ENCODE data around the gene CTDSPL2.

DNA sequence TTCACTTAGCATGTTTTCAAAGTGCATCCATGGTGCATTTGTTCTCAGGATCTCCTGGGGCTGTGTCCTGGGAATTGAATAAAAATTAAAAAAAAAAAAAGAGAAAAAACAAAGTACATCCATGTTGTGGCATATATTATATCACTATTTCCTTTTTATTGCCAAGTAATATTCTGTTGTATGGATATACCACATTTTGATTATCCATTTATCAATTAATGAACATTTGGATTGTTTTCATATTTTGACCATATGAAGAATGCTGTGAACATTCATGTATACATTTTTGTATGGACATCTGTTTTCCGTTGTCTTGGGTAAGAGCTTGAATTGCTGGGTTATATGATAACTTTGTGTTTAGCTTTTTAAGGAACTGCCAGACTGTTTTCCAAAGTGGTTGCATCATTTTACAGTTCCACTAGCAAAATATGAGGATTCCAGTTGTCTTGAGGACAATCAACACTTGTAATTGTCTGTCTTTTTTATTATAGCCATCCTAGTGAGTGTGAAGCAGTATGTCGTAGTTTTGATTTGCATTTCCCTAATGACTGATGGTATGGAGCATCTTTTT, 44.5 kb downstream of the CTDSPL2 start:
- TF ChIP-seq POLR2A (IDR thresholded peaks at IDR 0.05; ENCODE audit: low read length) (no peak), GATA1 (IDR thresholded peaks at IDR 0.05; ENCODE audit: low read depth, low read length) (no peak)
